HG02852 (cell line): ENCODE results near the gene IGFL4.
"Not testable (repeated sequence)": the region's sequence is repeated elsewhere in the genome, so short reads cannot be mapped to it uniquely, and the experiment has no call there.

Source experiments
- ATAC-seq: cut with Tn5 transposase; IDR thresholded peaks from one replicate; pipeline ENCODE4 v1.9.1; 2021; ENCODE audit warnings: mild to moderate bottlenecking, moderate library complexity; ENCODE audit not compliant: unreplicated experiment

Gene IGFL4

GRCh38 chr19:46040952-46041500 is at the start of gene IGFL4:
TSS of gene IGFL4 (minus strand) at chr19:46041002. CDS start at chr19:46040962, 40 bp downstream.
- ATAC-seq = no peak

- no peak for ATAC-seq
Measured at GRCh38 chr19:46090444-46090843, 49.6 kb upstream of the IGFL4 start.

- no peak for ATAC-seq
Measured at GRCh38 chr19:46089432-46089831, 48.6 kb upstream of the IGFL4 start.

GRCh38 chr19:46088101-46088500 is 47.3 kb upstream of the IGFL4 start:
- ATAC-seq = no peak

- no peak for ATAC-seq
Measured at GRCh38 chr19:46085888-46086287, 45.1 kb upstream of the IGFL4 start.

- ATAC-seq = no peak
Measured at GRCh38 chr19:46082728-46083050, 41.9 kb upstream of the IGFL4 start.

- no peak for ATAC-seq
Measured at GRCh38 chr19:46081928-46082727, 41.3 kb upstream of the IGFL4 start.

GRCh38 chr19:46080561-46080960 is 39.8 kb upstream of the IGFL4 start:
- ATAC-seq = no peak

GRCh38 chr19:46079576-46079975 is 38.8 kb upstream of the IGFL4 start:
- ATAC-seq = no peak

GRCh38 chr19:46078573-46079332 is 38.0 kb upstream of the IGFL4 start:
- ATAC-seq = not testable (repeated sequence)

- no peak for ATAC-seq
Measured at GRCh38 chr19:46077815-46078167, 37.0 kb upstream of the IGFL4 start.

- no peak for ATAC-seq
Measured at GRCh38 chr19:46076951-46077814, 36.4 kb upstream of the IGFL4 start.

- no peak for ATAC-seq
Measured at GRCh38 chr19:46076031-46076880, 35.5 kb upstream of the IGFL4 start.

GRCh38 chr19:46073268-46073922 is 32.6 kb upstream of the IGFL4 start:
- no peak for ATAC-seq

GRCh38 chr19:46069806-46070341 is 29.1 kb upstream of the IGFL4 start:
- ATAC-seq = no peak

GRCh38 chr19:46068345-46069258 is 27.8 kb upstream of the IGFL4 start:
- no peak for ATAC-seq

- no peak for ATAC-seq
Measured at GRCh38 chr19:46067691-46068090, 26.9 kb upstream of the IGFL4 start.

- ATAC-seq = no peak
Measured at GRCh38 chr19:46066471-46066870, 25.7 kb upstream of the IGFL4 start.
